Measurements from ENCODE around the gene EPG5.
"Not testable (repeated sequence)": the region's sequence is repeated elsewhere in the genome, so short reads cannot be mapped to it uniquely, and the experiment has no call there.

The EPG5 gene, protein sequence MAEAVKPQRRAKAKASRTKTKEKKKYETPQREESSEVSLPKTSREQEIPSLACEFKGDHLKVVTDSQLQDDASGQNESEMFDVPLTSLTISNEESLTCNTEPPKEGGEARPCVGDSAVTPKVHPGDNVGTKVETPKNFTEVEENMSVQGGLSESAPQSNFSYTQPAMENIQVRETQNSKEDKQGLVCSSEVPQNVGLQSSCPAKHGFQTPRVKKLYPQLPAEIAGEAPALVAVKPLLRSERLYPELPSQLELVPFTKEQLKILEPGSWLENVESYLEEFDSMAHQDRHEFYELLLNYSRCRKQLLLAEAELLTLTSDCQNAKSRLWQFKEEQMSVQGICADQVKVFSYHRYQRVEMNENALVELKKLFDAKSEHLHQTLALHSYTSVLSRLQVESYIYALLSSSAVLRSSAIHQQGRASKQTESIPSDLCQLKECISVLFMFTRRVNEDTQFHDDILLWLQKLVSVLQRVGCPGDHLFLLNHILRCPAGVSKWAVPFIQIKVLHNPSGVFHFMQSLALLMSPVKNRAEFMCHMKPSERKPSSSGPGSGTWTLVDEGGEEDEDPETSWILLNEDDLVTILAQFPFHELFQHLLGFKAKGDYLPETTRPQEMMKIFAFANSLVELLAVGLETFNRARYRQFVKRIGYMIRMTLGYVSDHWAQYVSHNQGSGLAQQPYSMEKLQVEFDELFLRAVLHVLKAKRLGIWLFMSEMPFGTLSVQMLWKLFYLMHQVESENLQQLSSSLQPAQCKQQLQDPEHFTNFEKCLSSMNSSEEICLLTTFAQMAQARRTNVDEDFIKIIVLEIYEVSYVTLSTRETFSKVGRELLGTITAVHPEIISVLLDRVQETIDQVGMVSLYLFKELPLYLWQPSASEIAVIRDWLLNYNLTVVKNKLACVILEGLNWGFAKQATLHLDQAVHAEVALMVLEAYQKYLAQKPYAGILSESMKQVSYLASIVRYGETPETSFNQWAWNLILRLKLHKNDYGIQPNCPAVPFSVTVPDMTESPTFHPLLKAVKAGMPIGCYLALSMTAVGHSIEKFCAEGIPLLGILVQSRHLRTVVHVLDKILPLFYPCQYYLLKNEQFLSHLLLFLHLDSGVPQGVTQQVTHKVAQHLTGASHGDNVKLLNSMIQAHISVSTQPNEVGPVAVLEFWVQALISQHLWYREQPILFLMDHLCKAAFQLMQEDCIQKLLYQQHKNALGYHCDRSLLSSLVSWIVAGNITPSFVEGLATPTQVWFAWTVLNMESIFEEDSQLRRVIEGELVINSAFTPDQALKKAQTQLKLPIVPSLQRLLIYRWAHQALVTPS (N-terminal part only)

DNA sequence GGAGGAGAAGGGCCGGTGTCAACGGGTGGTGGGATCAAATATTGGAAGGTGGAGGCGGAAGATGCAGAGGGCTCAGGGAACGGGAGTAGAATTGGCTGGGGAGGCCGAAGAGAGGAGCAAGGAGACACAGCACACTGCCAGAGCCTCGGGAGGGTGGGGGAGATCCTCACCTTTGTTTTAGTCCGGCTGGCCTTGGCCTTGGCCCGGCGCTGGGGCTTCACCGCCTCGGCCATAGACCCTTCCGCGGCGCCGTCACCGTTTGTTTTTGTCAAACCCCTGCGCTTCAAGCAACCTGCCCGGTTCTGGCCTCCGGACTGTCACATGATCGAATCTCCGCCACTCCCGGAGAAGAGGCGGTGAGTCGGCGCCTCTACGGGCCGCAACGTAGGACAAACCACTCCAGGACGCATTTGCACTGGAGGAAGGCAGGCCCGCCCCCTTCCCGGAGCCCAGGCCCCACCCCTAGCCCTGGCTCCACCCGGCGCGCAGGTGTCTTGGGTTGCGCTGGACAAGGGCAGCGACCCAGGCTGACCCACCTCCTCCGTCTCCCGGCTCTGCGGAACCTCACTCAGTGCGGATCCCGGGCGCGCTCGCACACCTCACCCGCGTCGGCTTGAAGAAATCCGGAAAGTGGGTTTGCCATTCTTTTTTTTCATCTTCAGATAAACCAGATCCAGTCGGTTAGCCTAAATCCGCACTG is at the start of gene EPG5:
EPG5 (minus strand) TSS at position 323 of the 700 bp plus-strand sequence; CDS start at position 233, 90 bp downstream.
- peak; percentile 95 for DNase-seq

- no peak for DNase-seq
Observed at GRCh38 chr18:46013484-46014189, 46.5 kb upstream of the EPG5 start.

DNA sequence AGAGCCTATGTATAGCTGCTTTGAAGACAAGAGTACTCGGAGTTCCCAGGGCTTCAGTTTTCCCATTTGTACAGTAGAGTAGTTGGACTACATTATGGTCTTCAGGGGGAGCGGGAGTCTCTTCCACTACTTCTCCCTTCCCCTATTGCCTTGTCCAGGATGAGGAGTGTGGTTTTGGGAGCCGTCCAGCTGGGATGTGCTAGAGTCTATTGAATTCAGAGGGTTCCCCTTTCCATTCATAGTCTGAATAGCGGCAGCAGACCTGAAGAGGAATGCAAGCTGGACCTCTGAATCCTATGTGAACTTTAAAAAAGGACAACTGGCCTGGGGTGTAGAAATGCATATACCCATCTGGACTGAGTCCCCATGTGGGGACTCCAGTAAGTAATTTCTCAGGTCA is 43.5 kb upstream of the EPG5 start:
- no peak for DNase-seq

GRCh38 chr18:46010050-46010449 is 42.9 kb upstream of the EPG5 start:
- no peak for DNase-seq

- DNase-seq = no peak
Observed at GRCh38 chr18:46009125-46009840, 42.2 kb upstream of the EPG5 start.

DNA sequence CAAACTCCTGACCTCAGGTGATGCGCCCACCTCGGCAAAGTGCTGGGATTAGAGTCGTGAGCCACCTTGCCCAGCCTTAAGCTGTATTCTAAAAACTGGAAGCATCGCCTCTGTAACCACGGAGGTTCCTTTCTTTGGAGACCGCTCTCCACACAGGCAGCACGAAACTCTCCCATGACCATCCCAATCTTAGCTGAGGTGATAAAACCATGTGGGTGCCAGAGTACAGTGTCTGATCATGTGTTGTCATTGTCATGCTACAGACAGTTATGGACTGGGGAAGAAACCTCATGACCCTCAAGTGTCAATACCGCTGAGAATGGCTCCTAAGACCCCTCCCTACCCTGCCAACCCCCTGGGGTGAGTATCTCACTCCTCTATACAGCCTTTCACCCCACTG is 41.4 kb upstream of the EPG5 start:
- DNase-seq = no peak

GRCh38 chr18:46007165-46007564 is 40.0 kb upstream of the EPG5 start:
- DNase-seq = no peak

- DNase-seq = no peak
Observed at GRCh38 chr18:46002934-46003333, 35.8 kb upstream of the EPG5 start.

- DNase-seq = no peak
Observed at GRCh38 chr18:46001892-46002291, 34.8 kb upstream of the EPG5 start.

- DNase-seq = no peak
Observed at GRCh38 chr18:46001074-46001473, 33.9 kb upstream of the EPG5 start.

- no peak for DNase-seq
Observed at GRCh38 chr18:45999536-45999935, 32.4 kb upstream of the EPG5 start.

DNA sequence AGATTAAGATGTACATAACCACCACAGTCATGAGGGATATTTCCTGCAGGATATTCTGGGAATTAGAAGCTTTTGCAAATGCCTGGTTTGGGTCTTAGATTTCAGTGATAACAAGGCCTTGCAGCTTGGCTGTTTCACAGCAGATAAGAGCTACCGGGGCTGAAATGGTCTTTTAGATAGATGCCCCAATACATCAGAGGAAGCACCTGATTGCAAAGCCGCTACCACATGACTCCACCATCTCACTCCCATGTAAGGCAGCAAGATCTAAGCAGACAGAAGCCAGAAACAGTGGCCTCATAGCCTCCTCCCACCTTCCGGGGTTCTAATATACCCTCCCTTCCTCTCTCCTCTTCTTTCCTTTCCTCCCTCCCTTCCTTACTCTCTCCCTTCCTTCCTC is 31.1 kb upstream of the EPG5 start:
- DNase-seq = no peak

DNA sequence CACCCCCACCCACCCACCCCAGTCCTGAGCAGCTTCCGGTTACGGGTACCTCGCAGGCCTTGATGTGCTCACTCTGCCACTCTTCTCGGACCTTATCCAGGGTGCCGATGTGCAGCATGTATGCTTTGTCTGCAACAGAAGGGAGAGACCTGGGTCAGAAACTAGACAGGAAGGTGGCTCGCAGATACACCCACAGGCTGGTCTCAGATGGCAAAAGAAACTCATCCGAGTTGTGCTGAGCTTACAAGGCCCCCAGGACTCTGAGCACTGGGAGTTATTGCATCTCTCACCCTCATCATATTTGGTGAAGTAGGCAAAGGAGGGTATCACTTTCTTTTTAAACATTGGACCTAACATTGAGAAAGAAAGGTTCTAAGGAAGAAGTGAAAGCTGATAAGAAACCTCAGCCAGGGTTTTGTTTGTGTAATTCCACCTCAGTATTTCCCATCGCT is 30.6 kb upstream of the EPG5 start:
- no peak for DNase-seq

DNA sequence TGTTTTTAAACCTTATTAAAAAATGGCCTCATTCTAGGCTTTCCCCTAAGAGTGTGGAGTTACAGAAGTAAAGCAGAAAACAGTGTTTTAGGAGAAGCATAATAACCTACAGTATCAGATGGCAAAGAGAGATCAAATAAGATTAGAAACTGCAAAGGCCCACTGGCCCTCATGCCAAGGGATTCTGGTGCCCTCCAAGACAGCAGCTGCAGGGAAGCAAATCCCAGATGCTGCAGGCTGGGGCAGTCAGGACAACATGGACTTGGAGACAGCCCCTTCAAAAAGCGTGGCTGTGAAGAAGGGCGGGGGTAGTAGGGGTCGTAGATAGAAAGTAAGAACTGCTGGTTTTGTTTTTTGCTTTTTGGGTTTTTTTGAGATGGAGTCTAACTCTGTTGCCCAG is 28.3 kb upstream of the EPG5 start:
- DNase-seq = no peak

GRCh38 chr18:45993438-45993837 is 26.3 kb upstream of the EPG5 start:
- DNase-seq = no peak

- DNase-seq = not testable (repeated sequence)
Observed at GRCh38 chr18:45992527-45992926, 25.4 kb upstream of the EPG5 start.

- DNase-seq = no peak
Observed at GRCh38 chr18:45991788-45992187, 24.7 kb upstream of the EPG5 start.

DNA sequence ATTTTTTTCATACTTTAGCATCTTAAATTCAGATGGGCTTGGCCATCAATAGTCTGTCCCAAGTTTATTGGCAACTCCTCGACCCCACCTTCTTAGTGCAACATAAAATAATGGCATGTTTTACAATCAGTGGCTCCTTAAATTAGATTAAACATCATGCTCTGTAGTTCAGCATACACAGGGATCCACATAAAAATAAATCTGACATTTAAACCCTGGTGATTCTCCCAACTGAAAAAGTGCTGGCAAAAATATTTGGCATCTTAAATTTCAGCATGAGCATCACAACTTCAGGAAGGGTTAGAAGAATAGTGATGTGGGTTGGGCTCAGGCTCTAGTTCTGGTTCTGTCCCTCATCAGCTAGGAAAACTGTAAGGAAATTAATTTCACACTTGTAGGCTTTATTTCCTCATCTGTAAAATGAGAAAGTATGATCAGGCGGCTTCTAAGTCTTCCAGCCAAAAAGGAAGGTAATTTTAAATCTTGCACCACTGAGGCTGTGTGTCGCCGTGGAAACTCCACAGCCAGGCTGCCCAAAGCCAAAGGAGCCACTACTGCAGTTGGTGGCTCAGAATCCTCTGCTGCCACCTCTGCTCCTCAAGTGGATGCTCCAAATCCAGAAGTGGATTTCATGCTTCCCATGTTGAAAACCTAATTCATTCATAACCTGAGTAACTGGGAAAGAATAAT is 17.6 kb upstream of the EPG5 start:
- DNase-seq = no peak

DNA sequence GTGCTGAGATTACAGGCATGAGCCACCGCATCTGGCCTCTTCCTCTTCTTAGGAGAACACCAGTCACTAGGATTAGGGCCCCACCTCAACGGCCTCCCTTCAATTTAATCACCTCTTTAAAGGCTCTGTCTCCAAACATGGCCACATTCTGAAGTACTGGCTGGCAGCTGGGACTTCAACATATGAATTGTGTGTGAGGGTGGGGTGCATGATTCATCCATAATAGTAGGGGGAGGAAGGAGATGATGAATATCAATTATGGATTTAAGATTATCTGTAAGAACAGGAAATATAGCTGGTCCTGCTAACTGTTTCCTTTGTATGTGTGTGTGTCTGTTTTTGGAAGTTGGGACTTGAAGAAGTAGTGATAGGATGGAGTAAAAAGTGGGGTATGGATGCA is 14.7 kb upstream of the EPG5 start:
- no peak for DNase-seq

DNA sequence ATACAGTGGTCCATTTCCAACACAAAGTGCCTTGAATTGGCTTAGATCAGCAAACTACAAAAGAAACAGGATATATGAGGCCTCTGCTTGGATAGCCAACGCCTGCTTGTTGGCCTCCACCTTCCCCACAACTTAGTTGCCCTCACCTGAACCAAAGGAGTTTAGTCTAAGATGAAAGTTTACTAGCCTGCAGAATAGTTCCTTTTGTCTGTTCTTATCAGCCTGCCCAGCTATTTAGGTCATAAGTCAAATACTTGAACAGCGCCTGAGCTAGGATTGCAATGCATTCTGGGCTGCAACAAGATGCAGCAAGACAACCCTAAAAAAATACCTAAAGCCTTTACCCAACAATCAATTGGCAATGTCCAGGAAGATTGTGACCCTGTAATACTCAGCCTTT is 13.1 kb upstream of the EPG5 start:
- no peak for DNase-seq
